ENCODE data around the gene TAF15.
A peak's percentile ranks its signal among the peaks of the same experiment; 100 is the strongest.

TAF15 gene

DNA sequence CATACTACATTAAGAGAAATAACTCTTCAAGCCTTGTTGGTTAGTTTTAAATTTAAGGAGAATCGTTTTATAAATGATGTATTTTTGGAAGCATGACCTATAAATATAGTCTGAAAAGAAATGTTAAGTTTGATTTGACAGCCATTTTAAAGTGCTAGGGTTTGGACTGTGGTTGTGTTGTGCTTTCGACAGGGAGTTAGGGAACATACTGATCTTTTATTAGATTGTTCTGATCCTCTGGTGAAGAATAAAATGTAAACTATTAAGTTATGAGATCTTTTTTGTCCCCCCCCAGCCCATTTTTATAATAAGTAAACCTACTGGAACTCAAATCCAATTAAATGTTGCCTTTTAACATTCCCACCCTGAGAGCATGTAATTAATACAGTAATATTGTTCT, 12.0 kb downstream of the TAF15 start:
- DNase-seq = no peak

- no peak for DNase-seq
Observed at GRCh38 chr17:35825206-35825605, 15.9 kb downstream of the TAF15 start.

DNA sequence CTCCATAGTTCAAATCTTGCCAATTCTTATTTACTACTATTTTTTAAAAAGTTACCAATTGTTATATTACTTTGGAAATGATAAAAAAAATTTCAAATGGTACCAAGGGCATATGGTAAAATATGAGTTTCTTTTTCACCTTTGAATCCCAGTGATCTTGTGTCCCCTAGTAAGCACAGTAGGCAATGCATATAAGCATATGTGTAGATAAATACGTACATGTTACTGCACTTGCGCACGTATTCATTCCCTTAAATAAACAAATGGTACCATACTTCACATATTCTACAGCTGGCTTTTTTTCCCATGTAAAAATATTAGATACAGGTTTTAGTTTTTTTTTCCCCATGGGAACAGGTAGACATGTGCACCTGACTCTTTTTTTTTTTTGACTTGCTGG, 31.8 kb downstream of the TAF15 start:
- no peak for DNase-seq

DNA sequence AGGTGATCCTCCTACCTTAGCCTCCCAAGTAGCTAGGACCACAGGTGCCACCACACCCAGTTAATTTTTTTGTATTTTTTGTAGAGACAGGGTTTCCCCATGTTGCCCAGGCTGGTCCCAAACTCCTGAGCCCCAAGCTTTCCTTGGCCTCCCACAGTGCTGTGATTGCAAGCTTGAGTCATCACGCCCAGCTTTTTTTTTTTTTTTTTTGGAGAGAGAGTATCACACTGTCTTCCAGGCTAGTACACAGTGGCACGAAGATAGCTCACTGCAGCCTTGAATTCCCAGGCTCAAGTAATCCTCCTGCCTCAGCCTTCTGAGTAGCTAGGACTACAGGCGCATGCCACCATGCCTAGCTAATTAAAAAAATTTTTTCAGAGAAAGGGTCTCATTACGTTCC, 32.2 kb downstream of the TAF15 start:
- no peak for DNase-seq

GRCh38 chr17:35842239-35842638, 33.0 kb downstream of the TAF15 start:
- no peak for DNase-seq

DNA sequence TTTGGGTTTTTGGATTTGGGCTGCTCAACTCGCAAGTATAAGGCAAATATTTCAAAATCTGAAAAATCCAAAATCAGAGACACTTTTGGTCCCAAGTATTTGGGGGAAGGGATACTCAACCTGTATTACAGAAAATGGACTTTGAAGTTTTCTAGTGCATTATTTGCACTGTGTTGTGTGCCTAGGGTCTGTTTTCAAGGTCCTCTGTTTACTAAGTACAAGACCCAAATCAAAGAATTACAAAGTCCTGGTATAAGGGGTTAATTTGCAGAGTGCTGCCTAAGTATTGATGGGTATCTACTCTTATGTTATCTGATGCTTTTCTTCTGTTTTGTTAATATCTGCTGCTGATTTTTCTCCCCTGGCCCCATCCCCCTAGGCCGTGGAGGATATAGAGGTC, 34.4 kb downstream of the TAF15 start:
- DNase-seq = no peak

GRCh38 chr17:35844547-35844946, 35.3 kb downstream of the TAF15 start:
- DNase-seq = no peak

DNA sequence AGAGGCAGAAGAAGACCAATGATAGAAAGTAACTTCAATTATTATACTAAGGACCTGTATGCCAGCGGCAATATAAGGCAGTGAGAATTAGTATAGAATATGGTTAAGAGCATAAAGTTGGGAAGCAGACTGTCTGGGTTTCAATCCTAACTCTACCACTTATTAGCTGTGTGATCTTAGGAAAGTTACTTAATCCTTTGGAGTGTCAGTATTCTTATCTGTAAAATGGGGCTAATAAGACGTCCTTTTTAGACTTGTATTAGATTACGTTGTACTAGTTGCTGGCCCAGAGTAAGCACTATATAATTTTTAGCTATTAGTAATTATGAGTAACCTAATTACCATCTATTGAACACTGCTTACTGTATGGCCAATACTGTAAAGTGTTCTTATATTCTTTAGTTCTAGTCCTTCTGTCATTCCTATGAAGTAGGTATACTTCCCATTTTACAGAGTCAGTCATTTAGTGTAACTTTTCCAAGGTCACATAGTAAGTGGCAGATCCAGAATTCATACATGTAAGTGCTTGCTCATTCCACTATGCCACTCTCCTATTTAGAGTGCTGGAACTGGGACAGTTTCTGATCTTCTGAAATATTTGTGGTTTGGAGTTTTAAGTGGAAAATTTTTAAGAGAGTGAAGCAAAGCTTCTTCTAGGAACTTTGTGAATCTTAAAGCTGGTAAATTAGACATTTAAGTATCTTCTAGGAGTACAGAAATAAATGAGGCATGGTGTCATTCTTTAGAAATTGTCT, 36.9 kb downstream of the TAF15 start:
- no peak for DNase-seq

- DNase-seq = no peak
Observed at GRCh38 chr17:35847006-35847405, 37.7 kb downstream of the TAF15 start.

DNA sequence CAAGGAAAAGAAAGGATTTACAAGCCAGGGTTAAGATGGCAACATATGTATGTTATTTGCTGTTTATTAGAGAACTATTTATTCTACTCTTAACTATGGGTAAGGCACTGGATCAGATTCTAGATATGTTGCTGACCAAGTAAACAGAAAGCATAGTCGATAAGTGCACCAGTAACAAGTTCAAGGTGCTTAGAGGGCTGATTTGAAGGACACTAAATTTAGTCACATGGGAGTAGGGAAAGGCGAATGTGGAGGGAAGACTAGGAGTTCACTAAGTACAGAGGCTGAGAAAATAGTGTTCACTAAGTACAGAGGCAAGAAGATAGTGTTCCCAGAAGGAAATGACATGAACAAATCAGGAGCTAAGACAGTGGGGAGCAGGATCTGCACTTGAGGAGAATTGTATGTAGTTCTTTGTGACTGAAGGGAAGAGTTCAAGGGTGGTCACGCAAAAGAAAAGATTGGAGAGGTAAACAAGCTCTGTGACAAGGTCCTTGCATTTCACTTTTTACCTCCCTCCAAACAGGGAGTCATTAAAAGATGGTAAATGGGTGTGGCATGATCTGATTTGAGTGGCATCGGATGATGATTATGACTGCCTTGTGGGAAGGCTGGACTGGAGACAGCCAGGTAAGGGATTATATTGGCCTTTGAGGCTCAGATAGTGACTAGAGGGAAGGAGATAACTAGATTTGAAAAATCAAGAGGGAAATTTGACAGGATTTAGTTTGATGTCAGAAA, 38.5 kb downstream of the TAF15 start:
- DNase-seq = no peak

DNA sequence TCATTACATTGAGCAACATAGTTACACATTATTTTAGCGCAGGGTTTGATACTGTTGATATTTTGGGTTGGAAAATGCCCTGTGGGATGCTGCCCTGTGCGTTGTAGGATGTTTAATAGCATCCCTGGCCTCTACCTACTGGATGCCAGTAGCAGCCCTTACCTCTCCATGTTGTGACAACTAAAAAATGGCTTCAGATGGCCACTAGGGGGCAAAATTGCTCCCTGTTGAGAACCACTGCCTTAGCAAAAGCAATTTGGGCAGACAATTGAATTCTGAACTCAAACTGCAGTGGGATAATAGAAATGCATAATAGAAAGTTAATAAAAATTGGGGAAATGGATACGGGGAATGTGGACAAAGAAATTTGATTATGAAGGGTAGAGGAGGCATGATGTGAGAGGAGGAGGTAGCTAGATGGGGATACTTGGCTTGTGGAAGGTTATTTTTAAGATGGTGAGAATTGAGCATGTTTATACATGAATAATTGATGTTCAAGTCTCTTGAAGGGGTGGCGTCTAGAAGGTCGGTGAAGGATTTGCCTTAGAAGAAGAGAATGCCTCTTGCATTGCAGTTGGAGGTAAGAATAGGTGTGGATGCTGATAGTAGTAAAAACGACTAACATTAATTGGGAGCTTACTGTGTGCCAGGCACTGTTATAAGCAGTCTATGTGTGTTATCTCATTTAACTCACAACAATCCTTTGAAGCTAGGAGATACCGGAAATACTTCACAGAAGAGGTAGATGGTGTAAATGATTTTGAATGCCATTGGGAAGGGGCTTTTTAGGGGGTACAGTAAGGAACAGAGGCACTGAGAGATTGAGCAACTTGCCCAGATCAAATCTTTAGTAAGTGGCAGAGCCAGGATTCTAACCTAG, 40.4 kb downstream of the TAF15 start:
- DNase-seq = peak; percentile 18

- no peak for DNase-seq
Observed at GRCh38 chr17:35855965-35856364, 46.7 kb downstream of the TAF15 start.

DNA sequence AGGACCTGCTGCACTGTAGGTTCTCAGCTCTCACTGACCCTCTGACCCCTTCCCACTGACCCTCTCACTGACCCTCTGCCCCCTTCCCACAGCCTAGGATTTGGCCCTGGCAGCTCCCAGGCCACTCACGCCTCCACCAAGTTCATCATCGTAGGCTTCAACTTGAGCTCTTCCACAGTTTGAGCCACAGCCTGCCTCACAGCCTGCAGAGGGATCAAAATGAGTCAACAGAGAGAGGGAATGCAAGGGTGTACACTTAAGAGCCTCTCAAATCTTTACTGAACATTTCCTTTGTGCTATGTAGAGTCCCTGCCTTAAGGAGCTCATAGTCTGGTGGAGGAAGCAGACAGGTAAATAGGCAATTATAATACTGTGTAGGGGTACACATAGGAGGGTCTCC, 47.3 kb downstream of the TAF15 start:
- no peak for DNase-seq

GRCh38 chr17:35864853-35865252, 55.6 kb downstream of the TAF15 start:
- no peak for DNase-seq

DNA sequence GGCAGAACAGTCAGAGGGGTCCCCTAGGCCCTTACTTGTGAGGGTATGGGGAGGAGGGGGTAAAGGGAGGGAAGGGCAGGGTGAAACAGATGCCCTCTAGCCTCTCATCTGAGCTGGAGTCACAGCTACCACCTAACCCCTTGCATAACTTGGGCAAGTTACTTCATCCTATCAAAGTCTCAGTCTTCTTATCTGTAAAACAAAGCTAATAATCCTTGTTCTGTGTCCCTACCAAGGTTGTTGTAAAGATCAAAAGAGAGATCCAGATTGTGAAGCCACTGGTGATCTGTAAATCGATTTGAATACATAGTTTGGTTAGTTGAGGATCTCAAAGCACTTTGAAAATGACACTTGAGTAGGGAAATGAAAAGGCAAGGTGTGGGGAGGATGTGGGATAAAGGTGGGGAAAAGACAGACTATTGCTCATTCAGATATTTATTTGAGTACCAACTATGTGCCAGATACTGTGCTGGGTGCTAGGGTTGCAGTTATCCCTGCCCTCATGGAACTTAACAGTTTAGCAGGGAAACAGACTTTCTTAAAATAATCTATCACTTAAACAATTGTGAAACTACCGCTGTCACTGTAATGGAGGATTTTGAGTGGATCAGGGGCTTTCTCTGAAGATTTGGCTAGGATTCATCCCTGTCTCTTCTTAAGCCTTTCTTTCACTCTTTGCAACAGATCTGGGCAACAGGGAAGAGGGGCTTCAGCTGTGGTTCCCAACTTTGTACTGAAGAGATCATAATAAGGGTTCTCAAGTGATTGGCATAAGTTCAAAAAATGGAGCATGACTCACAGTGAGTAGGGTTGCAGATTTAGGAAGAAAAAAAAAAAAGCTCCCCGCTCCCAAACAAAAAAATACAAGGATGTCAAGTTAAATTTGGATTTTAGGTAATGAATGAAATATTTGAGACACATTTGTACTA, 56.4 kb downstream of the TAF15 start:
- DNase-seq = no peak

DNA sequence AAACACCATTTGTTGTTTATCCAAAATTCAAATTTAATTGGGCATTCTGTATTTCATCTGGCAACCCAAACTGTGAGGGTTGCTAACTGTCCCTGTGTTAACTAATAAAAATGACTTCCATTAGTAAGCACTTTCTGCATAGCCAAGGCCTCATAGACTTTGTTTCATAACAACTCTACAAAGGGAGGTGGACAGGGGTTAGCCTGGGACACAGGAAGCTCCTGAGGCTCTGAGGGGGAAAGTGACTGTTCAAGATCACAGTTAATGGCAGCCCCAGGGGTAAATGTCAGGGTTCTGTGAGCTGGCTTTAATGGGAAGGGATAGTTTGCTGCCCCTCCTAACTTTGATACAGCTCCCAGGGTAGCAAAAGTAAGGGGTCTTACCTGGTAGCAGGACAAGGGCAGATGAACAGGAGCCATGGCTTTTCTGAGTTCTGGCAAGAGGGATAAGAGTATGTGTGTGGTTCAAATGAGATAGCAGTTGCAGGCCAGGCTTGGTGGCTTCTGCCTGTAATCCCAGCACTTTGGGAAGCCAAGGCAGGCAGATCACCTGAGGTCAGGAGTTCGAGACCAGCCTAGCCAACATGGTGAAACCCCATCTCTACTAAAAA, 57.2 kb downstream of the TAF15 start:
- DNase-seq = no peak

GRCh38 chr17:35867574-35867973, 58.3 kb downstream of the TAF15 start:
- no peak for DNase-seq

GRCh38 chr17:35868737-35869136, 59.5 kb downstream of the TAF15 start, which contains the start of gene HEATR9:
Gene HEATR9 (minus strand): TSS chr17:35868891. CDS start chr17:35868742, 149 bp downstream.
- DNase-seq = no peak

- DNase-seq = peak; percentile 24
Observed at GRCh38 chr17:35870906-35871819, 61.9 kb downstream of the TAF15 start.

GRCh38 chr17:35872196-35872980, 63.1 kb downstream of the TAF15 start:
- no peak for DNase-seq

Measured in KG1 (cell line).